ENCODE results near the gene ANKS1B.

ANKS1B gene

DNA sequence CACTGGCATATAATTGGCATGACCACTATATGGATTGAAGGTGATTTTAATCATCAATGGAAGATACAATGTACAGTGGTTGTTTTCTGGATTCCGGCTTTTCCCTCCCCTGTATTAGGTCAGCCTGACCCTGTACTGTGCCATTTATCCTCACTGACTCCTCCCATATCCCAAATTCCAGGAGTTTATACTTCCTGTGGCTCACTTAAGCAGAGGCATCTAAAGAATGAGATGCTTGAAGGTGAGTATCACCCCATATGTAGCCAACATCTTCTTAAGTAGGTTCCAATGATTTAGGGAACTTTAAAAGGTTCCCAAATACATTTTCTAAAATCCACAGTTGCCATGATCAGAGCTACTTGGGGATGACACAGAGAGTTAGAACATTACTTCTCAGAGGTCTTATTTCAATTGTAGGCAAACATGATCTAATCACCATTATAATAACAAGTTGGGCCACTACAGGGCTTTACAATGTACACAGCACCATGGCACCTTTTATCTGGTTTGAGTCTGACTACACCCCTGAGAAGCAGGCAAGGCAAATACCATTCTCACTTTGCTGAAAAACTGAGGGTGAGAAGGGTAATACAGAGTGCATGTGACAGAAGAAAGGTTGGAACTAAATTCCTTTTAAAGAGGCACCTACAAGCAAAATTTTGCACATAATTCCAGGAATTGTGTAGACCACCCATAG lies 549.5 kb downstream of the ANKS1B start:
- DNase-seq: no peak

DNA sequence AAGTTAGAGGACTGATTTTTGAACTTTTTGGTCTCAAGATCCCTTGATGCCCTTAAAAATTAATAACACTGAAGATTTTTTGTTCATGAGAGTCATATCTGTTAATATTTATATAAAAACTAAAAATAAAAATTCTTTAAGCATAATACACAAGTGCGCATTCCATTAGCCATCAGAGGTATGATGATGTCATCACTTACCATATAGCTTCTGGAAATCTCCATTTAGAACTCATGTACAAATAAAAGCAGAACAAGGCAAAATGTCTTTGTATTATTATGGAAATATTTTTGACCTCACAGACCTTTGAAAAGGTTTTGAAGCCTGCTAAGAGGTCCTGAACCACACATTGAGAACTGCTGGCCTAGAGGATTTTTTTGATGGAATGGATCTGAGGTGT lies 551.6 kb downstream of the ANKS1B start:
- DNase-seq: no peak

DNA sequence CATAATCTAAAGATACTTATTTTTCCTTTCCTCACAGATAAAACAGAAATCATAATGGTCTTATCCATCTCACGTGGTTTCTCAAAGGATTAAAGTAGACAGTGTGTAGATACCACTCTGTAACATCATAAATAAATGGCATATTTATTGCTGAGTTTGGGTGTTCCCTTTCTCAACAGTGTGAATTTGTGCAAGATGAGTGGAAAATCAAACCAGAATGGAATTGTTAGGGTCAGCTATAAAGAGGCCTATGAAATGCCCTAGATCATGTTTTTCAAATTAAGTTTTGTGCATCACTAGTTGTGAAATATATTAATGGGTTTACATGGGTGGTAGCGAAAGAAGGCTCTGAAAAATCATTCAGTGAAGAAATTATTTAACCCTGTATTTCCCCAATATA lies 553.5 kb downstream of the ANKS1B start:
- no peak for DNase-seq

DNA sequence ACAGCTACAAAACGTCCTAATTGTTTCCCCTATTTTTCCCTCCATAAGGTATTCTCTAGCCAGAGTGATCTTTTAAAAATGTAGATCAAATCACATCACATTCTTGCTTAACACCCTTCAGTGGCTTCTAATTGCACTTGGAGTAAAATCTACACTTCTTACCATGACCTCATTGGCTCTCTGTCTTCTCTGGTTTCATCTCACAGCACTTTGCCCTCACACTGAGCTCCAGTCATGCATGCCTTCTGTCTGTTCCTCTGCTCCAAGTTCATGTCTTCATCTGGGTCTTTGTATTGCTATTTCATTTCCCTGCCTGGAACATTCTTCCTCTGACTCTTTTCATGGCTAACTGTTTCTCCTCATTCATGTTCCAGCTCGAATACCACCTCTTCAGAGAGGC lies 557.6 kb downstream of the ANKS1B start:
- DNase-seq: no peak

DNA sequence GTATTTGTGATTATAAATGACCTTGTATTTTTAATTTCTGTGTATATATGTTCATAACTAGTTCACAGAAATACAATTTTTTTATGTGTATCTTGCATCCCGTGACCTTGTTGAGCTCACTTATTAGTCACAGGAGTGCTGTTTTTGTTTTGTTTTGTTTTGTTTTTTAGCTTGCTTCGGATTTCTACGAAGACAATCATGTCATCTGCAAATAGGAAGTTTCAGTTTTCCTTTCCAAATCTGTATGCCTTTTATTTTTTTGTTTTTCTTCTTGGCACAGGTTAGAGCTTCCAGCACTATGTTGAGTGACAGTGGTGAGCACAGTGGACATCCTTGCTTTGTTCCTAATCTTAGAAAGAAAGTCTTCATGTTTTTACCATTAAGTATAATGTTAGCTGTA lies 566.4 kb downstream of the ANKS1B start:
- no peak for DNase-seq

DNA sequence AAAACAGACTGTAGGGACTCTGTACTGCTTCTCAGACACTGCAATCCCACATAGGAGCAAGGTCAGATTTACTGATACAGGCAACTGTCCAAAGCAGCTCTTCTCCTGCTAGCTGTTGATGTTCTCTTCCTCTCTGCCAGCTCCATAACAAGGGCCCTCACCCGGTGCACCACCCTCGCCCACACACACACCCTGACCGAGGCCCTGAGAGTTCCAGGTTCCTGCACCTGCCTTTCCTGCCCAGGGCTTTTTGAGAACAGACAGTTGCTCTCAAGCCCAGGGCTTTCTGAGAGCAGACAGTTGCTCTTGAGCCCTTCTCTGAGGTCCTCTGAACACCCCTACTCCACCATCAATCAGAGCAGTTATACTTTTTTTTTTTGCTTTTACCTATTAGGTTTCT lies 571.0 kb downstream of the ANKS1B start:
- DNase-seq: no peak

DNA sequence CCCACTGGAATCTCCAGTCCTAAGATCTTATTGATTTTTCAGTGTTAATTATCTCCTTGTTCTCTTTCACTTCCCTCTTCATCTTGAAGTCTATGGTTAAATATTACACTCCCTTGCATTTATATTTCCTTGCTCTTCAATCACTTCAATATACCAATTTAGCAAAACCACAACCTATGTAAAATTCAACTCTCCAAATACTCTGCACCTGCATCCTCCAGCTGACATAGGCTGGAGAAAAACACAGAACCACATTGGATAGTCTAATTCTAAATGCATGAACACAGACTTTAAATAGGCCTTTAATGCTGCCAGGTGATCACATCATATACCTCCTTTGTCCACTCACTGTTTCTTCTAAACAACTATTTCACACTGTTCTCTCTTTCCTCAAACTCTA lies 591.0 kb downstream of the ANKS1B start:
- no peak for DNase-seq

DNA sequence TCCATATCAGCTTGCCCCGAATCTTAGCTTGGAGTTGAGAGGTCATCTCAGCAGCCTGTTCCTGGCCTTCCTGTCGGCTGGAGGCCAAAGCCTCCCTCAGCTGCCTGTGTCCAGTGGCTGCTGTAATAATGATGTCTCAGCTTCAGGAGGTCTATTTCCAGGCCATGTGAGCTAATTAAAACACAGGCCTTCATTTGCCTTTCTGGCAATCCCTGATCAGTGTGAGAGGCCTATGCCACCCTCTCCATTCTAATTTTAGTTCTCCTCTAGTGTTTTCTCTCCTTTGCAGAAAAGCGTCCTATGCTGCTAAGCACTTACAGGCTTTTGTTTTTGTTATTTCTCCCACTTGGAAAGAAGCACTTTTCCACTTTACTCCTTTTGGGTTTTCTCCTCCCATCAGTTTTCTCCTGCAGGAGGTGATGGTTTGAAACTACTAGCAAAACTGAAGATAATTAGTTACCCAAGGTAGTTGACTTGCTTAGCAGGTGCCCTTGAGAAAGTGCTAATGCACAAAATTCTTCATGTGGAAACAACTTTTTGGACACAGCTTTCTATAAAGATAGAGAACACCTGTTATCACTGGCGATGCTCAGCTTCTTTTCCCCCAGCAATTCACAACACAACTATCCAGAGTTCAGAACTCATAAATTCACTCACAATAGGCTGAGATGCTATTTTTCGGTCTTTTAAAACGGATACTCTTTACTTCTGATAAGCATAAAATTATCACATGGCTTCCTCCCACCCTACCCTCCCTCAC lies 592.5 kb downstream of the ANKS1B start:
- DNase-seq: no peak

DNA sequence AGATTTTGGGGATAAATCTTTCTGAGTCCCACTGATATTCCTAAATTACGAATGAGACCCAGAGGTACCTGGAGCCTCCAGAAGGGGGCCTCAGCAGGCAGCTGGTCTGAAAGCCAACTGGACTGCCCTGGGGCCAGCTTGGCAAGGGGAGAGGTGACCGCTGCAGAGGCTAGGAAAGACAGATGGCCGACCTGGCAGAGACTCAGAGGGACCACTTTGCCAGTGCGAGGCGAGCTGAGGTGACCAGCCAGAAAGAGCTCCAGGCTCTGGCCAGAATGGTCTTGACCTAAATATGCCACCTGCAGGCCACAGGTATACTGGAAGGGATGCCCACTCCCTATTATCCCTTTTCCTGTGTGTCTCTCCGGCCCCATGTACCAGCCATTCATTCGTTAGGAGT lies 594.0 kb downstream of the ANKS1B start:
- DNase-seq: no peak

DNA sequence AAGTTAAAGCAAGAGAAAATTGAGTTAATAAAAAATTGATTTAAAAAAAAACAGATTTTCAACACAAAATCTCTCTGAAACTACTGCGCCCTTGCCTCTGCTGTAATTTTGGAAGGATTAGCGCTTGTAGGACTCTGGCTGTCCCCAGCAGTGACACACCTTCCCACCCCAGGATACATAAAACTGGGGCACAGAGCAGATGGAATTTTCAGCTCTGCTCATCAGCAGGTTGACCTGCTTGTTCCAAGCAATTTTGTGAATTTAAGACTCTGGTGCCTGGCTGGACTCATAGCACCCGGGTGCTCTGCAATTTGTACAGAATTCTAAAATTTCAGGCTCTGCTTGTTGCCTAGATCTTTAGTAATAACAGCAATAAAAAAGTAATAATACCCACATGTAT lies 595.0 kb downstream of the ANKS1B start:
- DNase-seq: no peak

DNA sequence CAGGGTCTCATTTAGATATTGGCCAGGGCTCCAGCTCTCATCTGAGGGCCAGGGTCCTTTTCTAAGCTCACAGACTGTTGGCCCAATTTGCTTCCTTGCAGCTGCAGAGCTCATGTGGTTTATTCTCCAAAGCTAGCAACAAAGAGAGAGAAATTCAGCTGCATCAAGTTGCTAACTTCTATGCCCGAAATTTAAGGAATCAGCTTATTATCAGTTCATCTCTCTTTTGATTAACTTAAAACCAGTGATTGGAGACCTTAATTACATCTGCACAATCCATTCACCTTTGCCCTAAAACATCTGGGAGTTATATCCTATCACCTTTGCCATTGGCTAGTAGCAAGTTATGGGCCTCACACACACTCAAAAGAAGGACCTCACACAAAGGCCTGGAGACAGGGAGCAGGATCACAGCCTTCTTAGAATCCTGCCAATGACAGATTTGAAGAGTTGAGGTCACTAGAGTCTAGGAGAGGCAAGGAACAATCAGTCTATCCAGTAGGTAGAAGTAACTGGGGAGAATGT lies 596.0 kb downstream of the ANKS1B start:
- no peak for DNase-seq

DNA sequence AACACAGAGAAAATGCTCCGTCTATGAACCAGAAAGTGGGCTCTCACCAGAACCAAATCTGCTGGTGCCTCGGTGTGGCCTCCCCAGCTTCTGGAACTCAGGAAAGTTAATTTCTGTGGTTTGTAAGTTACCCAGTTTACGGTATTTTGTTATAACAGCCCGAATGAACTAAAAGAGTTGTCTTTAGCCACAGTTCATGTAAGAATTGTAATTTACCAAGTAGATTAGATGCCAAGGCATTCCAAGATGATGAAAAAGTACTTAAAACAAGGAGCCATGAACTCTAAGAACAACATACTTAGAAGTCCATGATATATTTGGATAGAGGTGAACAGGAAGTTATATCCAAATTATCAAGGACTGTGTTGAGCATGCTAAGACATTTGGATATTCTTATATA lies 597.1 kb downstream of the ANKS1B start:
- DNase-seq: no peak

DNA sequence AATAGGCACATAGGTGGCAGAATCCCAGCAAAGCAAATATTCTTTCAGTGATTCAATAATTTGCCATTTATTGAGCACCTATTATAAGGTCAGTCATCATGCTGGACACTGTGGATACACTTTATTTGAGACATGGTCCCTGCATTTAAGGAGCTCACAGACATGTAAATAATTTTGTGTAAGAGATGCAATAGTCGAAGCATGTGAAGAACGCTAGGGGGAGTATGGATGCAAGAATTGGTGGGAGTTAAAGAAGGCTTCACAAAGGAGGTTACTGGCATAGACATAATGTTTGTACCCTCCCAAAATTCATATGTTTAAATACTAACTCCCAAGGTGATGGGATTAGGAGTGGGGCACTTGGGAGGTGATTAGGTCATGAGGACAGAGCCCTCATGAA lies 597.8 kb downstream of the ANKS1B start:
- no peak for DNase-seq

DNA sequence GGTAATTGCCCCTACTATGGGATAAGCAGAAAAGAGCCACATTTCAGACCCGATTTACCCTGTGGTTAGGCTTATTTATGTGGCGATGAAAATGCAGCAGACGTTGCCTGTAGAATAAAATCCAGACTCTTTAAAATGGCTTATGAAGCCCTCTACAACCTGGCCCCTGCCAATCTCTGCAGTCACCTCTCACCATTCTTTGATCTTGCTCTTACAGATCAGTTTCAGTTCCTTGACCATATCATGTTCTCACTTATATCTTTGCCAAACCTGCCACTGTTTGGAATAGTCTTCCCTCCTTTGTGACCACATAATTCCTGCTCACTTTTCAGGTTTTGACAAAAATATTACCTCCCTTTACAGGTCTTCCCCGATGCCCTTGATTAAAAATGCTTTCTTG lies 601.5 kb downstream of the ANKS1B start:
- no peak for DNase-seq

DNA sequence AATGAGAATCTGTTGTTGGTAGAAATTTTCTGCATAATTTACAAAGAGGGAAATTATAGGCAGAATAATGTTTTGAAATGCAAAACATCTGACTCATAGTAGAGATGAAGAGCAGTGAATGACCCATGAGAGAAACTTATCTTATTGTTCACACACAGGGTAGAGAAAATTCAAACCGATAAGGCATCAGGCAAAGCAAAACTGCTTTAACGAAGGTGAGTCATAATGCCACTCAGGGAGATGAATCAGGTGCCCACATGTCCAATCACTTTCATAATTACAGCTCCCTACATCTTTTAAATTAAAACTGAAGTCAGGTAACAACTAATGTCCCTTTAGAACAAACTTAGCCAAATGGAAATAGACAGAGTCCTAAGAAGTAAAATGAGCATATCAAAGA lies 602.7 kb downstream of the ANKS1B start:
- no peak for DNase-seq

DNA sequence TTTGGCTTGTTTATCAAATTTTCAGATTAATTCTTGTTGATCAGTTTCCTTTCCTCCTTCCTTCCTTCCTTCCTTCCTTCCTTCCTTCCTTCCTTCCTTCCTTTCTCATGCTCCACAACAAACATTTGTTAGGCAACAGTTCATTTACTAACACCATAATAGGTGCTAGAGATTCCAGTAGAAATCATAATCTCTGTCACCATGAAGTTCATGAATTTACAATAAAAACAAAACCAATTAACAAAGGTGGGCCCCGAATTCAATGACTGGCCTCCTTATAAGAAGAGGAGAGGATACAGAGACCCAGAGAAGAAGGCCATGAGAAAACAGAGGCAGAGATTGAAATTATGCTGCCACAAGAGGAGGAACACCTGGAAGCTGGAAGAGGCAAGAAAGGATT lies 604.0 kb downstream of the ANKS1B start:
- no peak for DNase-seq

DNA sequence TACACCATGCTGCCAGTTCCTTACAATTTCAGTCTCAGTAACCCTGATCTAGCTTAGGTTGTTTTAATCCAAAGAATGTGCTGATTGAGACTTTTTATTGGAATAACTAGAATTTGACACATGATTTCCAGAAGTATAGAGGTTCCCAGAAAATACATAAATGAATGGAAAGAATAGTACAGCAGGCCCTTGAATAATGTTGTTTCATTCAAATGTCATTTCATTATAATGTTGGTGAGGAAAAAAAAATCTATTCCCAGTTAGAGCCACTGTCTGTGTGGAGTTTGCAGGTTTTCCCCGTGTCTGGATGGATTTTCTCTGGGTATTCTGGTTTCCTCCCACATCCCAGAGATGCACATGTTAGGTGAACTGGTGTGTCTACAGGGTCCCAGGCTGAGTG lies 610.7 kb downstream of the ANKS1B start:
- no peak for DNase-seq

DNA sequence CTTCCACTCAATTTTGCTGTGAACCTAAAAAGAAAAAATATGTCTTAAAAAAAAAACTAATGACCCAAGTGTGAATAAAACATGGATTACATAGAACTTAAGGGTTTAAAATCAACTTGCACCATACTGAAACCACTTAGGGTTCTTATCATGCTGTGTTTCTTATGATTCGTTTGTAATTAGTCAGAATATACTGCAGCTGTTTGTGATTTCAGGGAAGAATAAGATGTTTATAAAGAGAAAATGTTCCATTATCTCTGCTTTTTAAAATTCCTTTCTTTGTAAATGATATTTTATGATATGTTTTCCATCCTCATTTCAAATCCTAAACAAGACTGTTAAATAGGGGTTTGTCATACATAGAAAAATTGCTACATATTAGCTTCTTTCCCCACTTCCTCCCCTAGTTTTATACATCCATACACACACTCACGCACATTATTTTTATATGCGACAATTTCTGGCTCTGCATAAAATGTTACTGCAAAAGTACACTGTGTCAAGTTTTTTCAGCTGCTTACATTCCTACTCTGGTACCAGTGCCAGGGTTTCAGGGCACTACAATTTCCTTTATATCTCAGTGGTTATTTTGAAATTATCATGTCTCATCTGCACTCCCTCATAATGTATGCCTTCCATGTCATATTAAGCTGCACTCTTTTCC lies 612.3 kb downstream of the ANKS1B start:
- no peak for DNase-seq

DNA sequence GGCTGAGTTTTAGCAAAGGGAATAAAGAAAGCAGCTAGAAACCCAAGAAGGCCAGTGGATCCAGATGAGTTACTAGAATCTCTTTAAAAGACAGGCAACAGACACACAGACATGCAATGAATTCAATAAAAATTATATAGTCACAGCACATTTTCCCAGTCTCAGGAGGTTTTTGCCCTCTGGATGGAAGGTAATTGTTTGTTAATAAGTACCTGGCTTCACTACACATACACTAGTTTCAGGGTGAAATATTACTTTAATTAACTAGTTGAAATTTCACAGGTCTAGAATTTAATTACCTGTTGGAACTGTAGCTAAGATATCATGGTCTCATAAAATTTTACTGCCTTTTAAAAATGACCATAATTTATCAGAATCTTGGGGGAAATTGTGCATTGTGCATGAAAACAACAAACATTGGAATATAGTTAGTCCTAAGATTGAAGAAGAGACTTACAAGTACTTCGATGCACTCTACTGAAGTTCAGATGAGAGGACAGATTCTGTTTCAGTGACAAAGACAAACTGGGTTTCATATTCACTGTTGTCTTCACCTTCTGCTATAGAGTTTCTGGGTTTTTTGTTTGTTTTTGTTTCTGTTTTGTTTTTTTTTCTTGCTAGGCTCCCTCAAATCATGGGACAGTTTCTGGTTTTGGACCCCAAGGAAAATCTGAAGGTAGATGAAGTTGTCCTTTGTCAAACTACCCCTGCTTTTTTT lies 614.2 kb downstream of the ANKS1B start:
- DNase-seq: no peak

DNA sequence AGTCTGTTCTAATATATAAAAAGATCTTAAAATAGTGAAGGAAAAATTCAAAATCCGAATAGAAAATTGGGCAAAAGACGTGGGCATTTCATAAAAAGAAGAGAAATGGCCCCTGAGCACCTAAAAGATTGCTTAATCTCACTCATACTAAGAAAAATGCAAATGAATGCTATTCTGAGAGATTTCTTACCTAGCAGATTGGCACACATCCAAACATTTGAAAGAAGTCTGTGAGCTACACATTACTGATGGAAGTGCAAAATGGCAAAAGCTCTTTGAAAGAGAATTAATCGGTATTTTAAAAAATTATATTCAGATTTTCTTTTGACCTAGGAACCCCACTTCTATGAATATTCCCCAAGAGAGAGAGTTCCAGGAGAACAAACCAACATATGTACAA lies 617.6 kb downstream of the ANKS1B start:
- no peak for DNase-seq

DNA sequence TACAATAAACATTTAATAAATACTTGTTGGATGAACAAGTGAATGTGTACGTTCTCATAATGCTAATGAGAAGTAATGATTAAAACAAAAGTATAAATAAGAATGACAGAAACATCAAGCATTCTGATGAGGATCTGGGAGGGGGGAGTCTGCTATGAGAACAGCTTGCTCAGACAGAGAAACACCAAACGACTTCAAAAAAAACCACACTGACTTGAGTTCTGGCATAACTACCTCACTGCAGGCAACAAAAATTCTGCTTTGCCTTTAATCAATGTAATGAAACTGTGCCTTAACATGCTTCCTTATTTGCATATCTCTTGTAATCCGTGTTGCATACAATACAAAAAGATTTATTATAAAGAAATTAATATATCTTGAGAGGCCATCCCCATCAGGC lies 632.5 kb downstream of the ANKS1B start:
- no peak for DNase-seq

DNA sequence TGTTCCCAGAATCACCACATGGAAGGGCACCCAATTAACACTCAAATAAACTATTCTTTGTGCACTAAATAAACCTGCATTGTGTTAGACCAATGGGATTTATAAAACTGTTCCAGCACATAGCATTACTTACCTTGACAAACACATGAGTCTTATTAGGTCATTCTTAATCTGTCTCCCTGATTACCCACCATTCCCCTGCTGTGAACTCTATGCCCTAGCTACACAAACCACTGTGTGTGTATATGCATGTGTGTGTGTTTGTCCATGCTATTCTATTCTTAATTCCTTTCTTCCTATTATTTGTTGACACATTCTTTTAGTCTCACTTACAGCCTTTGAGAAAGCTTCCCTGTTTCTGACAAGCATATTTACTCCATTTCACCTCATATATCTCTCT lies 640.8 kb downstream of the ANKS1B start:
- no peak for DNase-seq

DNA sequence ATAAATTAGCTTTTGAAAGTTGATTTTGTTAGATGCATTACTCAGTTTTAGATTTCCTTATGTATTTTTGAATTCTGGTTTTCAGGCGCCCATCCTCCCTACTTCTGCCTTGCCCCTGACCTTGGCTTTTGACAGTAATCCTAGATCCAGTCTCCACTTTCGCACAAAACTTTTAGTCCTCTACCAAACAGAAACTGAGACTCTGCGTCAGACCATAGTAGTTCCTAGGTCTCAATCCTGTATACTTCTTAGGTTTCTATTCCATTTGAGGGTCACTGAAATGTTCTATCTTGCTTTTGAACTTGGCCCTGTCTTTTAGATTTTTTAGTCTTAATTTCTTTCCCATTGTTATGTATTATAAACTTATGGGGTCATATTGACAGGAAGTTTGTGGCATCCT lies 645.1 kb downstream of the ANKS1B start:
- DNase-seq: no peak
